ENCODE results near the gene ATP6AP2. TPM values are rescaled to one million over a fixed set of nuclear protein-coding genes. Genes with fewer than 3 reads are reported as not detected.

Gene ATP6AP2
- total and polyA plus RNA-seq, 2 of the 4 experiments (the other 2 are of a cell fraction), result 76.2 to 175 TPM

DNA sequence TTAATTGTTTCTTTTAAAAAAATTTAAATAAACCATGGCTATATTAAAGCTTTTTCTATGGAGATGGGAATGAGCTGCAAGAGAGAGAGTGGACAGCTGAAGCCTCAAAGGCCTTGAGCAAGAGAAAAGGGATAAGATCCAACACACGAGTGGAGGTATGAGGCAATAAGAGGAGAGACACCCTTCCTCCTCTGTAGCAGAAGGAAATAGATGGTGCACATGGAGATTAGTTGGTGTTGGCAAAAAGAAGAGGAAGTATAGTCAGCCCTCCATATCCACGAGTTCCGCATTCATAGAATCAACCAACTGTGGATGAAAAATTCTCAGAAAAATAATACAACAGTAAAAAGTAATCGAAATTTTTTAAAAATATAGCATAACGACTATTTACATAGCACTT is 63.4 kb downstream of the ATP6AP2 start:
- no peak for TF ChIP-seq FOS (IDR thresholded peaks at IDR 0.05; ENCODE audit: low read depth, low read length)
- TF ChIP-seq NFE2L2 (IDR thresholded peaks at IDR 0.05; ENCODE audit: low read depth, low read length), result no peak
- peak; percentile 73 for TF ChIP-seq CEBPB (IDR thresholded peaks at IDR 0.05; ENCODE audit: low read depth, low read length)
- H3K9me1 ChIP-seq (ENCODE audit: insufficient read depth, low read length), result peaks cover 6% of the 10 kb centered on the region; the same call in 1 of the 2 replicates
- no peak overlapping the region for H3K27ac ChIP-seq (ENCODE audit: insufficient read depth, low read length)
- 0 out of 2 replicates have a peak overlapping the region, but pooled peaks have one; percentile 45 for H4K91ac ChIP-seq (ENCODE audit: insufficient read depth, low read depth, low read length)
- peak overlapping the region; percentile 30 for H2BK5ac ChIP-seq (ENCODE audit: low read depth, low read length, poor library complexity, severe bottlenecking)
- H2AK5ac ChIP-seq (ENCODE audit: low read depth, low read length), result no peak overlapping the region
- H2BK15ac ChIP-seq (ENCODE audit: low read depth, low read length), result no peak overlapping the region
- peaks cover 0 to 41% of the 10 kb centered on the region in 2 experiments; a peak in 3 of 4 replicates for H3K79me1 ChIP-seq (ENCODE audit: low read depth in 1 of 2, low read length in 2 of 2)
- H3K23ac ChIP-seq (ENCODE audit: low read depth, low read length), result peak overlapping the region; percentile 48; the same call in 1 of the 2 replicates
- H3K9ac ChIP-seq (ENCODE audit: low read depth, low read length), result no peak overlapping the region
- no peaks in the 10 kb centered on the region for H3K4me1 ChIP-seq (ENCODE audit: control insufficient read depth, insufficient read depth, low read length)
- H2AFZ ChIP-seq (replicated peaks; ENCODE audit: low read length, poor library complexity), result no peak overlapping the region
- 0 out of 2 replicates have a peak, but pooled peaks cover 1% of the 10 kb centered on the region for H3K36me3 ChIP-seq (ENCODE audit: control insufficient read depth, insufficient read depth, low read length)
- H3K4me2 ChIP-seq (ENCODE audit: low read depth, low read length), result peak overlapping the region; percentile 40
- H2AK9ac ChIP-seq (replicated peaks; ENCODE audit: low read depth, low read length, poor library complexity), result no peak overlapping the region
- ChIA-PET POLR2A (ENCODE audit: unreplicated experiment) (no interaction called here), CTCF (no interaction called here)
- no TSS peak for BruUV-seq (replicated peaks)
- H2BK120ac ChIP-seq (ENCODE audit: low read depth, low read length), result no peak overlapping the region
- intact Hi-C loops (cut with micrococcal nuclease) (no loop called here), dilution Hi-C loops (cut with HindIII; ENCODE audit: low sequenced_read_pairs, unreplicated experiment) (no loop called here), in situ Hi-C loops (cut with MboI; ENCODE audit: low sequenced_read_pairs) (no loop called here)
- no CpG with 5 or more reads among the region's 5 CpGs for WGBS, 2 experiments (ENCODE audit: extremely low coverage in 2 of 2, insufficient read length in 1 of 2)
- H3K18ac ChIP-seq (ENCODE audit: low read depth, low read length), result no peak overlapping the region
- no peak overlapping the region for H3K4me3 ChIP-seq (ENCODE audit: insufficient read depth, low read depth, low read length)
- H3K9me3 ChIP-seq (ENCODE audit: control insufficient read depth, insufficient read depth, low read length), result no peaks in the 10 kb centered on the region
- 0 out of 2 replicates have a peak, but pooled peaks cover 2% of the 10 kb centered on the region for H3K27me3 ChIP-seq (ENCODE audit: control insufficient read depth, insufficient read depth, low read length)
- peak overlapping the region; percentile 71; the same call in 1 of the 2 replicates for H3K4ac ChIP-seq (ENCODE audit: low read depth, low read length)
- peaks cover 25% of the 10 kb centered on the region; the same call in 1 of the 2 replicates for H4K20me1 ChIP-seq (ENCODE audit: insufficient read depth, low read length)
- no peak for ATAC-seq (ENCODE audit: low read depth)
- peak overlapping the region; percentile 28 to 57; a peak in 2 of 4 replicates for H4K8ac ChIP-seq (ENCODE audit: low read depth in 2 of 2, low read length in 2 of 2)
- H3K14ac ChIP-seq (replicated peaks; ENCODE audit: low read depth, low read length), result no peak overlapping the region
- no peak overlapping the region for H3K56ac ChIP-seq (ENCODE audit: extremely low read depth, insufficient read depth, low read length)
- no peak overlapping the region for H4K5ac ChIP-seq (ENCODE audit: low read depth, low read length)
- no peak overlapping the region for H2BK20ac ChIP-seq (ENCODE audit: low read depth, low read length)
- peak; percentile 54 for DNase-seq

Data from IMR-90 (cell line).